Activated CD8-positive, alpha-beta memory T cell treated with anti-CD3 and anti-CD28 coated beads for 1 hour (primary cell): Measurements from ENCODE around the gene APOBEC3B.
"Not testable (repeated sequence)": the region's sequence is repeated elsewhere in the genome, so short reads cannot be mapped to it uniquely, and the experiment has no call there.

Experiments used
- DNase-seq, 2 donors: peaks; one replicate each; pipeline ENCODE4 v3.0.0-alpha.2; 2020; ENCODE audit warnings: low read depth in 1 of 2; ENCODE audit errors: extremely low read depth in 1 of 2

Gene APOBEC3B

DNA sequence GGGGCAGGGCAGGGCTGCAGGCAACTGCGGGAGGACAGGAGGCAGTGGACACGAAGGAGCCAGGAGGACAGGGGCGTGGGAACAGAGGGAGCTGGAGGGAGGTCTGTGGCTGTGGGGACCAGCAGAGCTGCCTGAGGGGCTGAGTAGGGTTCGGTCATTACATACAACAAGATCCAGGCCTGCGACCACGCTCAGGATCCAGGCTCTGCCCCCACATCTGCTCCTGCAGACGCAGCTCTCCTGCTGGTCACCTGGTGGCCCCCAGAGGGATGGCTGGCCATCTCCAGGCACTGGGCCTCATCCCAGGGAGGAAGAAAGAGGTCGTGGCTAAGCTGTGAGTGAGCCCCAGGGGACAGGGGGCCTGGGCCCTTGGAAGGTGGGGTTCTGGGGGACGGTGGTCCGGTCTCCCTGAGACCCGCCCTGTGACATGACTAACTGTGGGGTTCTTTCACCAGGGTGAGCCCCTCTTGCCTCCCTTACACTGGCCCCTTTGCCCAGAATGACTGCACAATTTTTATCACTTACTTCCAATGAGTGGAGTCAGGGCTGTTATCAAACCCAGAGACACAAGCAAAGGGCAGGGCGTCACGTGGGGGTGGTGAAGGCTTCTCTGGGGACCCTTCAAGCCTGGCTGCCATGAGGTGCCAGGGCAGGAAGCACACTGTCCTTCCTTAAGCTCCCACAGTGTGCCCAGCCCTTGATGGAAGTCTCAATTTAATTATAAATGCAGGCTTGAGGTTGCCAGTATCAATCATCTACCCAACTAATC, 31.4 kb upstream of the APOBEC3B start:
- no peak for DNase-seq

DNA sequence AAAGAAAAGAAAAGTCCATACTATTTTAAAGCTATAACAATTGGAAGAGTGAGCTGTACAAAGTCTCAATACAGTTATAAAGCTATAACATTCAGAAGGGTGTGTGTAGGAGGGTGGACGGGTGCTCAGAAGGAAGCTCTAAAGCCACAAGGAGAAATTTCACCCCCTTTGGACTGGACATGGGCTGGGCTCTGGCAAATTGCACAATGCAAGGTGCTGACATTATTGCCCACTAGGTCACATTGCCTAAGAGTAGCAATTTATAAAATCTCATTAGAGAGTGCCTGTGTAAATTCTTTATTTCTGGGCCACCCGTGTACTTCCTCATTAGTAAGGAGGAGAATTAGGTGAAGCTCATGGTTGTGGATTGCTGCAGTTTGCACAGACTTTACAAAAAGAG, 30.4 kb upstream of the APOBEC3B start:
- no peak for DNase-seq

GRCh38 chr22:38952281-38952993, 29.7 kb upstream of the APOBEC3B start:
- DNase-seq = no peak

- DNase-seq = no peak
Observed at GRCh38 chr22:38953091-38953490, 29.1 kb upstream of the APOBEC3B start.

- DNase-seq = no peak
Observed at GRCh38 chr22:38953577-38954413, 28.4 kb upstream of the APOBEC3B start.

DNA sequence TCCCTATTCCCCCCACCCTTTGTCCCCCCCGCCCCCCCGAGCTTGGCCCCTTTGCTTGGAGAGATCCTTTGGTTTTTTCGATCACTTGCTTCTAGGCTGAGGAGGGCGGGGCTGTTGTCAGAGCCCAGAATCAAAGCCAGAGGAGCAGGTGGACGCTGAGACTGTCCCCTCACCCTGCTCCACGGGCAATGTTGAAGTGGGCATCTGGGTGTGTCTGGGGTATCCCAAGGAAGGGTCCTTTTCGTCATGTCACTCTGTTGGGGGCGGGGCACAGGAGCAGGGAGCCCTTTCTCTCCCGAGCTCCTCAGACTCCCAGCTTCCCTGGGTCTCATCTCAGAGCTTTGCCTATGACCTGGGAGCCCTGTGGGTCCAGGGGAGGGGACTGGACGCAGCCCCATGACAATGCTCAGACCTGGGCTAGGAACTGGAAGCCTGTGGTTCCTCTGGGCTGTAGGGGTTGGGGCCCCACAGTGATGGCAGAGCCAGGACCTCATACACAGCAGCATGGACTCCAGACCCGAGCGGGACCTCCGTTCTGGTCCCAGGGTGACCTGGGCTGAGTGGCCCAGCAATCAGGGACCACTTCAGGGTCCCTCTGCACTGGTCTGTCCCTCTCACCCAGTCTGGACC, 27.6 kb upstream of the APOBEC3B start:
- no peak for DNase-seq

DNA sequence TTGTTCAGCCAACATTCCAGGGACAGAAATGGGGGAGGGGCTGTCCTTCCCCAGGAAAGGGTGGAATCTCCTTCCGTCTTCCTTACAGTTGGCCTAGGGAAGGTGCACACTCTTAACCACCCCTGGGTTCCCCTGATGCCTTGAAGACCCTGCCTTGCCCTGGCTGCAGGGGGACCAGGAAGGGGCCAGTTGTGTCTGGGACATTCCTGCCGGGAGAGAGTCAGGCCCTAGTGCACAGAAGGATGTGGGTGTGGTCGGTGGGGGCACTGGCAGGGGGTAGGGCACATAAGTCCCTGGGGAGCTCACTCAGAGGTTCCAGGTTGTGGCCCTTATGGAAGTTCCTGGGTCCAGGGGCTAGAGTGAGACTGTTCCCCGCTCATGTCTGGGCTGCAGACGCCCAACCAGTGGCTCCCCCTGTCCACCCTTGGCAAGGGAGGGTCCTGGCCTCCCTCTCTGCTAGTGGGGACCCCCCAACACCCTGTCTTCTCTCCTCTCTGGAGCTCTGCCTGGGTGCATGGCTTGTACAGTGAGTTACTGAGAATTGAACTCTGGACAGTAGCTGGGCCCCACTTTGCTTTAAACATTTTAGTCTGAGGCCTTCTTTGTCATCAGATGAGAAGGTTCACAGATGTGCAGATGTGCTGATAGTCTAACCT, 26.8 kb upstream of the APOBEC3B start:
- no peak for DNase-seq

GRCh38 chr22:38955926-38956325, 26.2 kb upstream of the APOBEC3B start:
- DNase-seq = no peak

GRCh38 chr22:38956551-38956950, 25.6 kb upstream of the APOBEC3B start:
- no peak for DNase-seq

DNA sequence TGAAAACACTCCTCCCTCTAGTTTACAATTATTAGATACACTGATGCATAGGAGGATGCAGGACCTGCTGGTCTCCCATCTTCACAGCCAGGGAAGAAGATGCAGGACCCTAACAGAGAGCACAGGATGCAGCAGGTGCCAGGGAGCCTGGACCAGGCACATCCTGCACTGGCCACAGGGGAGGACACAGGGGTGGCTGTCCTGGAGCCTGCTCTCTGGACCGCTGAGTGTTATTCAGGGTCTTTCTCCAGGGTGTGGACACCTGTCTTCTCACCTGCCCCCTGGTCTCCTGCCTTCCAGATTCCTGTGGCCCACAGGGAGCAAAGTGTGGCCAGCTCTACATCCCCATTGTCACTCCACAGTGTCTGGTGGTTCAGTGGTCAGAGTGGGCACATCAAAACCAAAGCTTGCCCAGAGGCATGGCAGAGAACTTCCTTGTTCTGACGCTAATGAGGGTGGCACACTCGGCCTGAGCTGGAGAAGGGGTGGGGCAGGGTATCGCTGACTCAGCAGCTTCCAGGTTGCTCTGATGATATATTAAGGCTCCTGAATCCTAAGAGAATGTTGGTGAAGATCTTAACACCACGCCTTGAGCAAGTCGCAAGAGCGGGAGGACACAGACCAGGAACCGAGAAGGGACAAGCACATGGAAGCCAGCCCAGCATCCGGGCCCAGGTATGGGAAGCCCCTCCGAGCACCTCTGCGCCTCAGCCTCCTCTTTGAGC, 24.9 kb upstream of the APOBEC3B start, which contains the start of gene APOBEC3A:
Gene APOBEC3A, plus strand, starts transcription at position 564 of the 725 bp plus-strand sequence. Its CDS starts 83 bp downstream, at position 647.
- no peak for DNase-seq

DNA sequence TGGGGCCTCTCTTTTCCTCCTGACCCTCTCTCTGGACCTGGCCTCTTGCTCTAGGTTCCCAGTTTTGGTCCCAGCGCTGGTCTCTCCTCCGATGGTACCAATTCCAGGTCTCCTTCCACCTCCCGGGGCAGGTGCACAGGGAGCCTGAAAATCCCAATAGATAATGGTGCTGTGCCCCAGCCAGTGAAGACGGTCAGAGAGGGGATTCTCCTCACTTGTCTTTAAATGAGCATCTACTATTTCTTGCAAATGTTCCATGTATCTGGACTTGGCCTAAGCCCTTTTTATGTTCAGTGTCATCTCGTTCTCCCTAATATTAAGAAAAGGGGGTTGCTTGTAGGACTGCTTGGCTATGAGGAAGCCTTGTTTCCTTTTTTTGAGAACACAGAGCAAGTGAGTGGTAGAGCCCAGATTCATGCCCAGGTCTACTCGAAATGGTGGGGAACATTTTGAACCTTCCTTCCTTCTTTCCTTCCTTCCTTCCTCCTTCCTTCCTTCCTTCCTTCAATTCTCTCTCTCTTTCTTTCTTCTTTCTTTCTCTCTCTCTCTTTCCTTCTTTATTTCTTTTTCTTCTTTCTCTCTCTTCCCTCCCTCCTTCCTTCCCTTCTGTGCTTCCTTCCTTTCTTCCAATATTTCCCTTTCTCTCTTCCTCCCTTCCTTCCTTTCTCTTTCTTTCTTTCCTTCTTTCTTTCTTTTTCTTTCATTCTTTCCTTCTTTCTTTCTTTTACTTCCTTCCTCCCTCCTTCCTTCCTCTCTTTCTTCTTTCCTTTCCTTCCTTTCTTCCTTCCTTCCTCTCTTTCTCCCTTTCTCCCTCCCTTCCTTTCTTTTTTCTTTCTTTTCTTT, 24.1 kb upstream of the APOBEC3B start:
- no peak for DNase-seq

GRCh38 chr22:38958651-38958943, 23.6 kb upstream of the APOBEC3B start:
- DNase-seq = not testable (repeated sequence)

DNA sequence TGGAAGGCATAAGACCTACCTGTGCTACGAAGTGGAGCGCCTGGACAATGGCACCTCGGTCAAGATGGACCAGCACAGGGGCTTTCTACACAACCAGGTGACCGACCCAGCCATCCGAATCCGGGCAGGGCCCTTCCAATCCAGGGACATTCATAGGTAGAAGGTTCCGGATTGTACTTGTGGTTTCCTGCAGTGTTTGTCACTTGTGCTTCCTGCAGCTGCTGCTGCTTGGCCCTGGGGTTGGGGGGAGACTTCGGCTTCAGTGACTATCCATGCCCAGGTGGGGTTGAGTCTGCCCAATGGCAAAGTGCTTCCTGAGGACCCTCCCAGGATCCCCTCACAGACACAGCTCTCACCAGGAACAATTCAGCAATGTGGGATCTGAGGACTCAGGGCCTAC, 22.6 kb upstream of the APOBEC3B start:
- no peak for DNase-seq

GRCh38 chr22:38960673-38961072, 21.5 kb upstream of the APOBEC3B start:
- DNase-seq = not testable (repeated sequence)

- not testable (repeated sequence) for DNase-seq
Observed at GRCh38 chr22:38963291-38963738, 18.8 kb upstream of the APOBEC3B start.

DNA sequence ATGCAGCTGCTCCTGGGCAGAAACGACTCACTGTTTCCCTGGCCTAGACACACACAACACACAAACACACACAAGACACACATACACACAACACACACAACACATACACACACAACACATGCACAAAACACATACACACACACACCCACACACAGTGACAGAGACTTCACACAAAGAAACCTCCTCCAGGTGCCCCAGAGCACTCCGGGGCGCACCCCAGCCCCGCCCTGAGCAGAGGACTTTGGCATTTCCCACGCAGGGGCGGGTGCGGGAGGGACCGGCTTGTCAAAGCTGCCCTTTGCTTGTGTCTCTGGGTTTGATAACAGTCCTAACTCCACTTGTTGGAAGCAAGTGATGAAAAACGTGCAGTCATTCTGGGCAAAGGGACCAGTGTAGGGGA, 18.3 kb upstream of the APOBEC3B start:
- no peak for DNase-seq

- DNase-seq = no peak
Observed at GRCh38 chr22:38964306-38964705, 17.8 kb upstream of the APOBEC3B start.

DNA sequence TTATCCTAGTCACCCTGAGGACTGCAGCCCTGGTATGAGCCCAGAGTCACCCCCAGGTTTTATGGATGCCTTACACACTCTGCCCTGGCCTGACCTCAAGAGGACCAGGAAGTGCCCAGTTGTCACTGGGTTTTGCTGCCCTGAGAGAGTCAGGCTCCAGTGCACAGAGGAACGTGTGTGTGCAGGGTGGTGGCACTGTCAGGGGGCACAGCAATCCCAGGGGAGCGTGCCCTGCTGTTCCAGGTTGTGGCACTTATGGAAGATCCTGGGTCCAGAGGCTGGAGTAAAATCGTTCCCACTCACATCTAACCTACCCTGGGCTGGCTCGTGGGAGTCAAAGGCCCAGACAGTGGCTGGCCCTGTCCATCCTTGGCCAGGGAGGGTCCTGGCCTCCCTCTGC, 17.2 kb upstream of the APOBEC3B start:
- no peak for DNase-seq
